DMS153 (cell line): ENCODE measurements around the gene KRTAP19-1.
"Not testable (repeated sequence)": the region's sequence is repeated elsewhere in the genome, so short reads cannot be mapped to it uniquely, and the experiment has no call there.

Experiments
- DNase-seq: peaks from one replicate; lab custom pipeline; 2025; lab: John Stamatoyannopoulos, UW

KRTAP19-1 gene

DNA sequence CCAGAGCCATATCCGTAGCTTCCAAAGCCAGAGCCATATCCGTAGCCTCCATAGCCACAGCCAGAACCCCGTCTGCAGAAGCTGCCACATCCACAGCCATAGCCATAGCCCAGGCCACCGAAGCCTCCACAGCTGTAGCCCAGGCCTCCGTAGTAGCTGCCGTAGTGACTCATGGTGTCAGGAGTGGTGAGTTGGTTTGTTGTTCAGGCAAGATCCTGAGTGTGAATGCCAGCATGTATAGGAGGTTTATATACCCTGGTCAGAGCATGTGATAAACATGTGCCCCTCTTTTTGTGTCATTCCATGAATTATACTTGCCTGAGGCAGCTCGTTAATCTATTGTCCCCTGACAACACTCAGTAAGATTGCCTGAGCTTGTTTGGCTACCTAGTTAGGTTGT, at the start of gene KRTAP19-1:
TSS of gene KRTAP19-1 (minus strand) at position 223 of the 400 bp plus-strand sequence. CDS start at position 173, 50 bp downstream.
- no peak for DNase-seq

DNA sequence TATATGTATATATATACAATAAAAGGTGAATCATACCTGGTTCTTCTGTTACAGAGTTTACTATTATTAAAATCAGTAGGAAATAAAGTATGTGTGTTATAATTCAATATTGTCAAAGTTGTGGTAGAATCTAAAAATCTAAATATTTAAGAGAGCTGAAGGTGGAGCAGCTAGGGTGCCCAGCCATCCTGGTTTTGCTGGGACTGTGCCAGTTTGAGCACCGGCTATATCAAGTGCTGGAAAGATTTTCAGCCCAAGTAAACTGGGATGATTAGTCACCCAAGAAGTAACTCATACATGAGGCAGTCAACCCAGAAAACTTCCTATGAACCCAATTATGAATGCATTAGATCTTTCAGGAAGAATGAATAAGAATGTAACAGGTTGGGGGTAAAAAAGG, 38.7 kb upstream of the KRTAP19-1 start:
- no peak for DNase-seq

DNA sequence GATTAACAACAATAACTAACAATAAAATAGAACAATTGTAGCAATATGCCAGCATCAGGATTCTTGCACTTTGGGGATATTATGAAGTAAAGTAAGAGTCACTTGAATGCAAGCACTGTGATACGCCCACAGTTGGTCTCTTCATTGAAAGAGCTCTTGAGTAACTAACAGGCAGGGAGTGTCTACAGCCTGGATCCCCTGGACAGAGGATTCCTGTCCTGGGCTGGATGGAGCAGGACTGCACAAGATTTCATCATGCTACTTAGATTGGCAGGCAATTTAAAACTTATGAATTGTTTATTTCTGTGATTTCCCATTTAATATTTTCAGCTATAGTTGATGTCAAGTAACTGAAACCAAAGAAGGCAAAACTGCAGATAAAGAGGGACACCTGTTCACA, 35.5 kb upstream of the KRTAP19-1 start:
- DNase-seq = no peak

DNA sequence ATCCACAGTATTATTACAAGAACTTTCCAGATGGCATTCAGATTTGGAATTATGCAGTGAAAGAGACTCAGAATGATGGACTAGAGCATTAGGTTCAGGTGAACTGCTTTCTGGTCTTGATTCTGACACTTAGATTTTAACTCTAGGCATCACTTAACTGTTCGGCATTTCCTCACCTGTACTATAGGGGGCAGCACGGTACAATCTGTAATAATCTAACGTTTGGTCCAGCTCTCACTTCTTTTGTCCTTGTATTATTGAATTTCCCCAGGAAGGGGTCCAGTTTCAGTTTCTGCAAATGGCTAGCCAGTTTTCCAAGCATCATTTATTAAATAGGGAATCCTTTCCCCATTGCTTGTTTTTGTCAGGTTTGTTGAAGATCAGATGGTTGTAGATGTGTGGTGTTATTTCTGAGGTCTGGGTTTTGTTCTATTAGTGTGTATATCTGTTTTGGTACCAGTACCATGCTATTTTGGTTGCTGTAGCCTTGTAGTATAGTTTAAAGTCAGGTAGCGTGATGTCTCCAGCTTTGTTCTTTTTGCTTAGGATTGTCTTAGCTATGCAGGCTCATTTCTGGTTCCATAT, 25.5 kb upstream of the KRTAP19-1 start:
- DNase-seq = not testable (repeated sequence)

DNA sequence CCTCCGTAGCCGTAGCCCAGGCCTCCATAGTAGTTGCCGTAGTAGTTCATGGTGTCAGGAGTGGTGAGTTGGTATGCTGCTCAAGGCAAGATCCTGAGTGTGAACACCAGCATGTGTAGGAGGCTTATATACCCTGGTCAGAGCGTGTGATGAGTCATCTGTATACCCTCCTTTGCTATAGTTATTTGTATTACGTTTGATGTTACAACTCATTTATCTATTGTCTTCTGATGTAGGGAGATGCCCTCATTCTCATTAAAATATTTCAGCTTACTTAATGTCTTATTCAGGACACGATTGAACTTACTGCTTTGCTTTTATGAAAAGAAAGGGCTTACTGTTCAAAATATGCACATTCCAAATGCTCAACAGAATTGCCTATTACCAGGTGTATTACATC, 21.9 kb upstream of the KRTAP19-1 start, which contains the start of gene KRTAP19-5:
TSS of gene KRTAP19-5 (minus strand) at position 101 of the 400 bp plus-strand sequence. CDS start at position 50, 51 bp downstream.
- DNase-seq = no peak

DNA sequence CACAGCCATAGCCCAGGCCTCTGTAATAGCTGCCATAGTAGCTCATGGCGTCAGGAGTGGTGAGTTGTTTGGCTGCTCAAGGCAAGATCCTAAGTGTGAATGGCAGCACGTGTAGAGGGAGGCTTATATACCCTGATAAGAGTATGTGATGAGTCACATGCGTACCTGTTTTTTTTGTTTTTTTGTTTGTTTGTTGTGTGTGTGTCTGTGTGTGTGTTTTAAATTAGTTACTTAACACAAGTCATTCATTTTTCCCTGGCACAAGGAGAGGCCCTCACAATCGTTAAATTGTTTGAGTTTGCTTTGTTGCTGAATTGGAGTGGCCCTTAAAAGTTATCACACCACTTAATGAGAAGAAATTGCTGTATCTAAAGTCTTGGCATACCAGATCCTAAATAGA, 16.9 kb upstream of the KRTAP19-1 start, which contains the start of gene KRTAP19-4:
TSS of gene KRTAP19-4 (minus strand) at position 101 of the 400 bp plus-strand sequence. CDS start at position 46, 55 bp downstream.
- no peak for DNase-seq

DNA sequence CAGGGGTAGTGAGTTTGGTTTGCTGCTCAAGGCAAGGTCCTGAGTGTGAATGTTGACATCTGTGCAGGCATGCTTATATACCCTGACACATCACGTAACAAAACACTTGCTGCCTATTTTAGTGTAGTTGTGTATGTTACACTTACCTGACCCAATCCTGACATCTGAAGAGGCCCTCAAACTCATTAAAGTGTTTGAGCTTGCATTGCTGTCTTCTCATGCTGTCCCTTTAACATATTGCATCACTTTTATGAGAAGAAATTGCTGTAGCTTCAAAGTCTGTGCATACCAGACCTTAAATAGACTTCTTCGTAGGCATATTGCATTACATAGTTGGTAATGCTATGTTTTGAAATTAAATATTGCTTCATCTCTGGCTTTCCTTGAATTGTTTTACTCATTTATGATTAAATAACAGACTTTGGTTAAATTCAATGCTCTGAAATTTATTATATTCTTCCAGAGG, 11.8 kb upstream of the KRTAP19-1 start, which contains the start of gene KRTAP19-3:
TSS of gene KRTAP19-3 (minus strand) at position 51 of the 466 bp plus-strand sequence. CDS start 56 bp downstream, outside the sequence.
- no peak for DNase-seq

DNA sequence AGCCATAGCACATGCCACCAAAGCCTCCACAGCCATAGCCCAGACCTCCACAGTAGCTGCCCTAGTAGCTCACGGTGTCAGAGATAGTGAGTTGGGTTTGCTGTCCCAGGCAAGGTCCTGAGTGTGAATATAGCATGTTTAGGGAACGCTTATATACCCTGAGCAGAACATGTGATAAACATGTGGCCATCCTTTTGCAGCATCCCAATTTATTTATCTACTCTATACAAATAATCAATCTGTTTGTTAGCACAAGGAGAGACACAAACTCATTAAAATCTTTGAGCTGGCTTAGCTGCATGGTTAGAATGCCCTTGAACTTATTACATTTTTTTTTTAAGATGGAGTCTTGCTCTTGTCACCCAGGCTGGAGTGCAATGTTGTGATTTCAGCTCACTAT, 7.2 kb upstream of the KRTAP19-1 start, which contains the start of gene KRTAP19-2:
TSS of gene KRTAP19-2 (minus strand) at position 101 of the 400 bp plus-strand sequence. CDS start at position 13, 88 bp downstream.
- no peak for DNase-seq

DNA sequence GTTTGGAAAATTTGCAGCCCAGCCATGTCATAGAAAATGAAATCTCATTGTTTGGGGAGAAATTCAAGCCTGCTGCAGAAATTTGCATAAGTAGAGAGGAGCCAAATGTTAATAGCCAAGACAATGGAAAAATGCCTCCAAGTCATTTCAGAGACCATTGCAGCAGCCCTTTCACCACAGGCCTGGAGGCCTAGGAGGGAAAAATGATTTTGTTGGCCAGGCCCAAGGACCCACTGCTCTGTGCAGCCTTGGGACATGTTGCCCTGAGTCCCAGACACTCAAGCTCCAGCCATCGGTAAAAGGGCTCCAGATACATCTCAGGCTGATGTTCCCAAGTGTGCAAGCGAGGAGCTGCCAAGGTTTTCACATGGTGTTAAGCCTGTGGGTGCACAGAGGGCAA, 6.0 kb upstream of the KRTAP19-1 start:
- DNase-seq = no peak

DNA sequence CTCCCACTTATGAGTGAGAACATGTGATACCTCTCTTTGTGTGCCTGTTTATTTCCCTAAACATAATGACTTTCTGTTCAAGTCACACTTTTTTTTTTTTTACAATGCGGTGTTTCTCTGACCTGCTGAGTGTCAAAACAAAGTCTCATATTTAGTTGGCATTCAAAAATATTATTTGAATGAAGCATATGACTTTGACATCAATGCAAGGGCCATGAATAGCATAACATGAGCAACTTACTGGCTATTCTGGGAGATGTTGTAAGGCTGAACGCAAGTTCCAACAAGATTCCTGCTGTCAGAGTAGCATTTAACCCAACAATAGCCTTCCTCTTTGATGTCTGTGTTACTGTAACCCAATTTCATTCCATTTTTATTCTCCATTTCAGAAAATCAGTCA, 2.0 kb upstream of the KRTAP19-1 start:
- no peak for DNase-seq

DNA sequence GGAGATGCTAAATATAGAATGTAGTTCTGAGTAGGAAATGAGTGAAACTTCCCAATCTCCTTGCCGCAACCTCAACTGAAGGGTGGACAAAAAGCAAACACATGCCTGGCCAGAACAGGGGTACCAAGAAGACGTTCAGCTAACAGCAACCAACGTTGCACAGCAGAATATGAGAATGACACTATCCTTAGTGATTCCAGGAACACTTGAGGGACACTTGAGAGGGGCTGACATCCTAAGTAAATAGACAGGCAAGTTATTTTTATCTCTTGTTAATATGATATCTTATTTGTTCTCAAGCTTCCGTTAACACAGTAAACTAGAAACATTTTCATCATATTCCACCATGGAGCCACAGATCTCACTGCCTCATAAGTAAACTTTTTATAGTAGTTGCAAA, 908 bp downstream of the KRTAP19-1 start:
- no peak for DNase-seq

DNA sequence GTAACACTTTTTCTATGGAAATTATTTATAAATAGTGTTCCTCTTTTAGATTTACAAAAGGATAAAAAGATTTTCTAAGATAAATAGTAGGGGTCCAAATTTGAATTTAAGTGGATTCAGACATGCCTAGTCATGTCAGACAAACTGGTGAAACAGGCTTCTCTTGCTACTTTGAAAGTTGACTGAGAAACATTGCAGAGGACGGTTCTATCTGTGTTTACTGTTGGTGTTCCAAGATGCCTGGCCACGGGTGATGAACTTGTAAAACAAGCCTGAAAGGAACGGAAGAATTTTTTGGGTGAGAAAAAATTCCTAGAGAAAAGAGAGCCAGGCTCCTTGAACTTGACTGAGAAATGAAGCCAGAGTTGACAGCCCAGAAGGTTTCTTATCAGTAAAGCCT, 2.2 kb downstream of the KRTAP19-1 start:
- no peak for DNase-seq

DNA sequence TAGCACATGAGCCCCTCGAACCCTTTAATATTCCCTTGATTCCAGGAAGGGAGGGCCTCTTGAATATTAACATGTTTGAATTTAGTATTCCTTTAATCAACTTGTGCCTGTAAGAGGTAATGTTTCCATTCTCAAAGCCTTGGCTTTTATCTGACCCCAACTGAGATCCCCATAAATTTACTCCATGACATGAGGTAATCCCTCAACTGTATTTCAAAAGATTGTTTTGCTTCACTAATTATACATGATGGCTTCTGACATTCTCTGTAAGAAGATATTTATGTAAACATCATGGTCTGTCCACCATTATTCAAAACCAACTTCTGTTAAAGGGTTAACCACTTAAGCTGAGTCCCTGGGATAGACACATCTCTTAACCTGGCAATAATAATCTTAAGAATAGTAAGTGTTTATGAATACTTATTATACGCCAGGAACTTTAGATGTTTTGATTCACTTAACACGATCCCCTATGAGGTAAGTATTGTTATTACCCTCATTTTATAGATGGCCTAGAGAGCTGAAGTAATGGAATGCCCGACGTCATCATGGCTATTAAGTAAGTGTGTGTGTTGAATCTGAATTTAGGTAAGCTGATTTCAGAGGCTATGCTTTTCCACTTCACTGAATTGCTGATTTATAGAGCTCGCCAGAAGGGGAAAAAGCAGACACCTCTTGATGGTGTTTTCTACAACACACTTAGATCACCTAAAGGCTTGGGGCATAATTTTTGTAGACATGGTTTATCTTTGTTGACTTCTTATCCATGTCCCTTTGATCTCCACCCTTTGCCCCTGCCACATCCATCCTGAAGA, 11.1 kb downstream of the KRTAP19-1 start:
- no peak for DNase-seq

DNA sequence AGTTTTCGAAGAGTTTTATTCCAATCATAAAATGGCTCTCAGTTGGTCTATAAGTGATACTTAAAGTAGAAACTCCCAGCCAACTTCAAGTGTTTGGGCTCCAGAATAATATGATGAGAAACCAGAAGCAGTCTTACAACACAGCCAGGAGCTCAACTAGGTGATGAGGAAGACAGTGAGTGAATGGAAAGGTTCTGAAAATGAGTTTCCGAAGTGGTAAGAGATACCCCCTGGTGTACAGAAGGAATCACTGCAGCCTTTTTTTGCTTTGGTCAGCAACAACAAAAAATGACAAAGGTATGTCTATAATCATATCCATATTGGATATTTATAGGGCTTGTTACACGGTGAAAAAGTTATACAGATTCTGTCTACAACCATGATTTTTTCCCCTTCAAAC, 16.5 kb downstream of the KRTAP19-1 start:
- DNase-seq = no peak

DNA sequence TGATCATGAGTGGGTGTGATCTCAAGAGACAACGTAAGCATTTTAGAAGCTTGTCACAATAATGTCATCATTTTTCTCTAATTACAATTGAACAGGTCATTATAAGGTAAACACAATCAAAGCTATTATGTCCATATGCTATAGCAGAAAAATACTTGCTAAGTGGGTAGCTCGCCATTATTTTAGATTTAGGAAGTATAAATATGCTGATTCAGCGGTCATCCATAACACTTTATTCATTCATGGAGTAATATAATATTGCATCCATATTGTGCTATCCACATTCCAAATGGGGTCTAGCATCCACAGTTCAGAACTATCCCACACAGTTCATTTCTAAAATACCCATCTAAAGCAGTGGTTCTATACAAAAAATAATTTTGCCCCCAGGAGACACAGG, 31.7 kb downstream of the KRTAP19-1 start:
- no peak for DNase-seq

DNA sequence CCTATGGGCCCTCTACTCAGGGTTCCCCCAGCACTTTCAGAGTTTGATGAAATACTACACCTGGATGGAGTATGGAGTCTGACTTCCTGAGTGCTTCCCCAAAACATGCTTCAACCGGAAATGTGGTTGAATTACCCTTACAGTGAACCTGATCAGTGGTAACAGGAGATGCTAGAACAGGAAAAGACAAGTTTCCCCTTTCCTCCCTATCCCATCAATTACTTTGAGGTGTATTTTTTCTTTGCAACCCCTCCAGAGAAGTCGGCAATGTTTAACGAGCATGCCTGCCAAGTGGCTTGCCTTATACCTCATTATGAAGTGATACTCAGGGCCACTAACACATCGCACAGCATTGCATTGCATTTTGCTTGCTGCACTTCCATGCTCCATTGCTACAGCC, 33.1 kb downstream of the KRTAP19-1 start:
- no peak for DNase-seq

DNA sequence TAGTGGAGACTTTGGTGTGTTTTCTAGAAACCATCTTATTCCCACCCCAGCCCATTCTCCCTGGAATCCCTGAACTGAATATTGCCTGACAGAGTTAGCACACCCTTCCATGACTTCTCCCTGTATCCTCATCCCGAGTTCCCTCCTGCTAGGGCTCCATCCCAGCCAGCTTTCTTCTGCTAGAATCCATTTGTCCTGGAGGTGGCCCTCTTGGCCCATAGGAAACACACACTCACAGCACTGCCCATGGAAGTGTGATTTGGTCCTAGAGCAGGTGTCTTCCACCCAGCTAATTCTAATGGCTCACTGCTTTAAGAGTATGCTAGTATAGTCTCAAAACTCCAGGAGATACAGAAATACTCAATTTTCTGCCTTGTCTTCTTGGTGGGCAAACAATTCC, 36.0 kb downstream of the KRTAP19-1 start:
- DNase-seq = no peak

DNA sequence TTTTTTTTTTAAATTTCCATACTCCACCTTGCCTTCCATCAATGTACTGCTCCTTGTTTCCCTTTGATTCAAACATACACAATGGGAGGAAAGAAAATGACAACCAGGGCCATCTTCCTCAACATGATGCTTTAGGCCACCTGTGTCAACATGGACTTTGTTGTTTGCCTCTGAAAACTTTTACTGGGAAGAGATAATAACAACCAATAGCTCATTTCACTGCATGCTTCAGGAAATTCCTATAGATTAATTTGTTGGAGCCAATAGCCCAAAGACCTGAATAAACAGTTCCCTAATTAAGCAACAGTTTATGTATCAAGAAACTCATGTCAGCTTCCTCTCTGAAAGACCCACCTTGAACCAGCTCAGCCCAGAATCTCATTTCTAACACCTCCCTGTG, 36.9 kb downstream of the KRTAP19-1 start:
- no peak for DNase-seq

DNA sequence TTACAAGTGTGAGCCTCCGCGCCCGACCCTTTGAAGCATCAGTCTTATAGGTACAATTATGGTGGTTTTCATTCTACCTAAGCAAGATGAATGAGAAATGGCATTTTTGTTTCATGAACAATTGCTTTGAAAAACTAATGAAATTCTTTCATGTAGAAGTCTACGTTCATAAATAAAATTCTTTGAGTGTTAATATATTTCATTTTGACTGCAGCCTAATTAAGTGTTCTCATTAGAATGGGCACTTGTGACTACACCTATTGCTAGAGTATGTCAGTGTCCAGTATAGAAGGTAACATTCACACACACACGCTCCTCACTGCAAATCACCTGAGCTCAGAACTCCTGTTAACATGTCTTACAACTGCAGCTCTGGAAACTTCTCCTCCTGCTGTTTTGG, 40.2 kb downstream of the KRTAP19-1 start, which contains the start of gene KRTAP15-1:
TSS of gene KRTAP15-1 (plus strand) at position 301 of the 400 bp plus-strand sequence. CDS start at position 354, 53 bp downstream.
- DNase-seq = no peak

DNA sequence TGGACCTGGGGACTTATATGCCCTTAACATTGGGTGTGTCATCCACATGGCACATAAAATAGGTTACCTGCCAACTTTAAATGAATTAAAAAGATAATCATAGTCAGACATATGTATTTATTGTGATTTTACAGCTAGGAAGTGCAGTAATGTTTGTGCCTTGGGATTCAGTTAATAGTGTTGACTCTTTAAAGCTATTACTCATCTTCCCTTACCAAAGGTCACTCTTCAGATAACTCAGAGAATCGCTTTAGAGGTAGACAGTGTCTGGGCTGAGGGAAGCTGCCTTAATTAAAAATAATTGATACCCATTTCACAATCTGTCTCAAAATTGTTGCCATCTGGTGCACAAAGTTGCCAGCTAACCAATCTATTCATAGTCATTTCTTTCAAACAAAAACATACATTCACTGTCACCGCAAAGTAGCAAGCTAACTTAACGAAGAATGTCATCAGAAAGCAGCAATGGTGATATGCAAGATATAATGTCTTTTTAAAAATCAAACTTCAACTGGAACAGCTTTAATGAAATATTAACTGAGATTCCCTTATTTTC, 43.1 kb downstream of the KRTAP19-1 start:
- no peak for DNase-seq

DNA sequence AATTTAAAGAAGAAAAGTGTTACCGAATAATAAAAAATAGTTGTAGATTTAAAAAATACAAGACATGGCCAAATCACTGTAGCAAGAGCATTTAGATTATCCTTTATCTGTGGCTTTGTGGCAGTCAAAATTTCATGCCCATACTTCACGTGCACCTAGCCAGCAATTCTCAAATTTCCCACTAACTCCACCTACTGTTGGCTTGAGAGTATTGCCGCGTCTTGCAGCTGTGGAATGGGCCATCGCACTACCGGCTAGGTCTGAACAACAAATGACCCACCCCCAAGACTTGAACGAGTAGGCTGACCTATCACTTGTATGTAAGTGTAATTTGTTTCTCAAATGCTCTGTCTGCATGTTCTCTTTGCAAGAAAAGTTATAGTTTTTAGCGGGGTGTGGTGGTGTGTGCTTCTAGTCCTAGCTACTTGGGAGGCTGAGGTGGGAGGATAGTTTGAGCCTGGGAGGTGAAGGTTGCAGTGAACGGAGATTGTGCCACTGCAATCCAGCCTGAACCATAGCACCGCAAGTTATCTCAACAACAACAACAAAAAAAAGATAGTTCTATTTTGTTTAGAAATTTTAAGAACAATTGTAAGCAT, 46.0 kb downstream of the KRTAP19-1 start:
- no peak for DNase-seq

DNA sequence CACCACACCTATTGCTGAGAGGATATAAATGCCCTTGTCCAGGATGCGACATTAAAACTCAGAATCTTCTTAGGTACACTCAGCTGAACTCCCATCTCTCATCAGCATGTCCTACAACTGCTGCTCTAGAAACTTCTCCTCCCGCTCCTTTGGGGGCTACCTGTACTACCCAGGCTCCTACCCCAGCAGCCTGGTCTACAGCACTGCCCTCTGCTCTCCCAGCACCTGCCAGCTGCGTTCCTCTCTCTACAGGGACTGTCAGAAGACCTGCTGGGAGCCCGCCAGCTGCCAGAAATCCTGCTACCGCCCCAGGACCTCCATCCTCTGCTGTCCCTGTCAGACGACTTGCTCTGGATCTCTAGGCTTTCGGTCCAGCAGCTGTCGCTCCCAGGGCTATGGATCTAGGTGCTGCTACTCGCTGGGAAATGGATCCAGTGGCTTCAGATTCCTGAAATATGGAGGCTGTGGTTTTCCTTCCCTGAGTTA, 50.0 kb downstream of the KRTAP19-1 start, which contains the start of gene KRTAP13-4:
TSS of gene KRTAP13-4 (plus strand) at position 51 of the 486 bp plus-strand sequence. CDS start at position 107, 56 bp downstream.
- no peak for DNase-seq
